Loucy (cell line): Measurements from ENCODE around the gene PACRG.

Experiments used
- CTCF ChIP-seq: fragments of 200-600 bp; sonication (generic); conservative IDR thresholded peaks from 2 replicates; pipeline ENCODE4 v1.5.1; 2014; ENCODE audit warnings: mild to moderate bottlenecking, antibody characterized with exemption, low read length
- EZH2phosphoT487 ChIP-seq: fragments of 200-600 bp; IDR thresholded peaks from 2 replicates; pipeline ENCODE4 v1.6.1; 2018; ENCODE audit warnings: antibody characterized with exemption, mild to moderate bottlenecking, moderate library complexity, borderline replicate concordance

GRCh38 chr6:163133691-163134090 lies 405.9 kb downstream of the PACRG start:
- TF ChIP-seq CTCF = no peak
- no peak for TF ChIP-seq EZH2phosphoT487
